ENCODE data around the gene TCF7.

TCF7 gene

GRCh38 chr5:134176511-134177368 is 62.3 kb downstream of the TCF7 start, which contains the start of gene SKP1:
TSS of gene SKP1 (minus strand) at chr5:134176950. CDS start at chr5:134174022, 2,928 bp downstream.
- no peak for TF ChIP-seq CTCF (IDR thresholded peaks at IDR 0.05; ENCODE audit: control insufficient read depth, extremely low read depth, insufficient read depth)
- H3K4me3 ChIP-seq (ENCODE audit: low read depth, low read length): peak within 1 kb of the TSS; percentile 90
- DNase-seq (ENCODE audit: low read depth): no peak

GRCh38 chr5:134177369-134178095 is 63.1 kb downstream of the TCF7 start:
- peak overlapping the region; percentile 90 for H3K4me3 ChIP-seq (ENCODE audit: low read depth, low read length)
- TF ChIP-seq CTCF (IDR thresholded peaks at IDR 0.05; ENCODE audit: control insufficient read depth, extremely low read depth, insufficient read depth): no peak
- DNase-seq (ENCODE audit: low read depth): no peak

- DNase-seq (ENCODE audit: low read depth): no peak
- TF ChIP-seq CTCF (IDR thresholded peaks at IDR 0.05; ENCODE audit: control insufficient read depth, extremely low read depth, insufficient read depth): no peak
- H3K4me3 ChIP-seq (ENCODE audit: low read depth, low read length): peak overlapping the region; percentile 90
These were observed 63.6 kb downstream of the TCF7 start for GRCh38 chr5:134178096-134178419.

GRCh38 chr5:134183481-134183880 is 69.0 kb downstream of the TCF7 start:
- no peak for DNase-seq (ENCODE audit: low read depth)
- no peak for TF ChIP-seq CTCF (IDR thresholded peaks at IDR 0.05; ENCODE audit: control insufficient read depth, extremely low read depth, insufficient read depth)
- no peak overlapping the region for H3K4me3 ChIP-seq (ENCODE audit: low read depth, low read length)

- TF ChIP-seq CTCF (IDR thresholded peaks at IDR 0.05; ENCODE audit: control insufficient read depth, extremely low read depth, insufficient read depth): peak; percentile 94
- H3K4me3 ChIP-seq (ENCODE audit: low read depth, low read length): no peak overlapping the region
- DNase-seq (ENCODE audit: low read depth): no peak
These were observed 70.0 kb downstream of the TCF7 start for GRCh38 chr5:134184155-134185135.

GRCh38 chr5:134188092-134188491 is 73.6 kb downstream of the TCF7 start:
- DNase-seq (ENCODE audit: low read depth): no peak
- no peak overlapping the region for H3K4me3 ChIP-seq (ENCODE audit: low read depth, low read length)
- no peak for TF ChIP-seq CTCF (IDR thresholded peaks at IDR 0.05; ENCODE audit: control insufficient read depth, extremely low read depth, insufficient read depth)
